Hepatocyte (in vitro differentiated cells): ENCODE results near the gene WBP1L. TPM values are rescaled to one million over a fixed set of nuclear protein-coding genes. Genes with fewer than 3 reads are reported as not detected.

Experiments used
- DNase-seq: peaks from one replicate; pipeline ENCODE4 v3.0.0-alpha.2; 2016; ENCODE audit warnings: low spot score
- H2AFZ ChIP-seq: fragments of 200-600 bp; sonication (generic); 2 replicates; pipeline ENCODE4 v1.6.0; 2016; ENCODE audit warnings: antibody characterized with exemption, mild to moderate bottlenecking
- H3K27ac ChIP-seq: fragments of 200-600 bp; sonication (generic); 2 replicates; pipeline ENCODE4 v1.5.1; 2016; ENCODE audit warnings: mild to moderate bottlenecking
- H3K27me3 ChIP-seq: fragments of 200-600 bp; sonication (generic); 2 replicates; pipeline ENCODE4 v1.6.1; 2016
- H3K36me3 ChIP-seq: fragments of 200-600 bp; sonication (generic); replicated peaks from 2 replicates; pipeline ENCODE4 v1.5.1; 2016; ENCODE audit warnings: low read depth; ENCODE audit not compliant: insufficient read depth
- H3K4me1 ChIP-seq: fragments of 200-600 bp; sonication (generic); 2 replicates; pipeline ENCODE4 v1.5.1; 2016; ENCODE audit warnings: mild to moderate bottlenecking, moderate library complexity; ENCODE audit not compliant: insufficient read depth
- H3K4me2 ChIP-seq: fragments of 200-600 bp; sonication (generic); 2 replicates; pipeline ENCODE4 v1.6.0; 2016
- H3K4me3 ChIP-seq: fragments of 200-600 bp; sonication (generic); 2 replicates; pipeline ENCODE4 v1.5.1; 2016; ENCODE audit warnings: mild to moderate bottlenecking
- H3K79me2 ChIP-seq: fragments of 200-600 bp; sonication (generic); 2 replicates; pipeline ENCODE4 v1.6.0; 2017; ENCODE audit warnings: mild to moderate bottlenecking
- H3K9me2 ChIP-seq: fragments of 200-600 bp; sonication (generic); replicated peaks from 2 replicates; pipeline ENCODE4 v1.6.0; 2017; ENCODE audit warnings: mild to moderate bottlenecking; ENCODE audit not compliant: insufficient read depth
- H3K9me3 ChIP-seq: fragments of 200-600 bp; sonication (generic); 2 replicates; pipeline ENCODE4 v1.5.1; 2016; ENCODE audit warnings: low read depth, mild to moderate bottlenecking
- H4K20me1 ChIP-seq: fragments of 200-600 bp; sonication (generic); 2 replicates; pipeline ENCODE4 v1.6.0; 2016; ENCODE audit warnings: mild to moderate bottlenecking; ENCODE audit not compliant: insufficient read depth, poor library complexity, severe bottlenecking
- EZH2 ChIP-seq: fragments of 200-600 bp; sonication (generic); IDR thresholded peaks from 2 replicates; pipeline ENCODE4 v1.6.1; 2016; ENCODE audit warnings: antibody characterized with exemption, mild to moderate bottlenecking, borderline replicate concordance
- EZH2phosphoT487 ChIP-seq: fragments of 200-600 bp; sonication (generic); IDR thresholded peaks from one replicate; pipeline ENCODE4 v1.6.1; 2018; ENCODE audit warnings: antibody characterized with exemption, mild to moderate bottlenecking, low read depth, moderate library complexity; ENCODE audit not compliant: unreplicated experiment, severe bottlenecking
- WGBS: methylation state at CpG from one replicate; pipeline ENCODE4 v1.1.6; 2016; ENCODE audit warnings: low lambda C conversion rate; ENCODE audit errors: missing lambda C conversion rate; 5-methylcytosine and 5-hydroxymethylcytosine counted together
- polyA plus RNA-seq: library from polyadenylated mRNA; unstranded; fragments of >200 nt; fragmentation: Nextera tagmentation; extraction: Ambion mirVana; gene quantifications from 2 replicates; pipeline ENCODE4 v1.2.1, GENCODE V29; 2016
- total RNA-seq: library from RNA; depleted of rRNA; stranded (reverse); fragments of >200 nt; gene quantifications from 2 replicates; pipeline ENCODE4 v1.2.3, GENCODE V29; 2014
- TF ChIP-seq, protein P1 (sequence below): fragments of 200-600 bp; sonication (generic); IDR thresholded peaks from 2 replicates; pipeline ENCODE4 v1.5.1; 2016; ENCODE audit warnings: antibody characterized with exemption, mild to moderate bottlenecking; ENCODE audit not compliant: poor library complexity

Gene WBP1L
- total and polyA plus RNA-seq, 2 experiments from 2014 or later, result 21.6 to 57.1 TPM

- Histone ChIP-seq H3K79me2 (no peaks in the 10 kb centered on the region), H3K9me2 (no peaks in the 10 kb centered on the region), H3K27me3 (no peaks in the 10 kb centered on the region), H3K9me3 (no peaks in the 10 kb centered on the region), H3K4me1 (no peaks in the 10 kb centered on the region), H4K20me1 (no peaks in the 10 kb centered on the region), H3K4me3 (no peak overlapping the region), H2AFZ (no peak overlapping the region), H3K4me2 (no peak overlapping the region), H3K36me3 (no peaks in the 10 kb centered on the region), H3K27ac (no peak overlapping the region)
- WGBS, result 88% methylated on average over 16 of the region's 16 CpGs
- no peak for TF ChIP-seq EZH2phosphoT487
- TF ChIP-seq EZH2, result no peak
- TF ChIP-seq, protein P1, sequence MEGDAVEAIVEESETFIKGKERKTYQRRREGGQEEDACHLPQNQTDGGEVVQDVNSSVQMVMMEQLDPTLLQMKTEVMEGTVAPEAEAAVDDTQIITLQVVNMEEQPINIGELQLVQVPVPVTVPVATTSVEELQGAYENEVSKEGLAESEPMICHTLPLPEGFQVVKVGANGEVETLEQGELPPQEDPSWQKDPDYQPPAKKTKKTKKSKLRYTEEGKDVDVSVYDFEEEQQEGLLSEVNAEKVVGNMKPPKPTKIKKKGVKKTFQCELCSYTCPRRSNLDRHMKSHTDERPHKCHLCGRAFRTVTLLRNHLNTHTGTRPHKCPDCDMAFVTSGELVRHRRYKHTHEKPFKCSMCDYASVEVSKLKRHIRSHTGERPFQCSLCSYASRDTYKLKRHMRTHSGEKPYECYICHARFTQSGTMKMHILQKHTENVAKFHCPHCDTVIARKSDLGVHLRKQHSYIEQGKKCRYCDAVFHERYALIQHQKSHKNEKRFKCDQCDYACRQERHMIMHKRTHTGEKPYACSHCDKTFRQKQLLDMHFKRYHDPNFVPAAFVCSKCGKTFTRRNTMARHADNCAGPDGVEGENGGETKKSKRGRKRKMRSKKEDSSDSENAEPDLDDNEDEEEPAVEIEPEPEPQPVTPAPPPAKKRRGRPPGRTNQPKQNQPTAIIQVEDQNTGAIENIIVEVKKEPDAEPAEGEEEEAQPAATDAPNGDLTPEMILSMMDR, result no peak
- DNase-seq, result no peak
Observed at GRCh38 chr10:102831322-102832071, 87.7 kb downstream of the WBP1L start.

DNA sequence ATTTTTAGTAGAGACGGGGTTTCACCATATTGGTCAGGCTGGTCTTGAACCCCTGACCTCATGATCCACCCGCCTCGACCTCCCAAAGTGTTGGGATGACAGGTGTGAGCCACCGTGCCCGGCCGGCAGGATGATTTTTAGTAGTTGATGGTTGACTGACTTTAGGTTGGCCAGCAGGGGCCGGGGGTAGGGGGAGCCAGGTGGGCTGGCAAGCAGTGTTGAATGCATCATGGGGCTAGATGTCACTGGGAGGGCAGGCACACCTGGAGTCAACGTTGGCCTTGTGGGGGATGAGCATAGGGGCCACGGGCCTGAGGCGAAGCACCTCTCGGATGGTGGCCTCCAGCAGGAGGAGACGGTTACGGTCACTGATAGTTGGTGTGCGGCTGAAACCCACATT is 88.5 kb downstream of the WBP1L start:
- Histone ChIP-seq H3K27me3 (no peaks in the 10 kb centered on the region), H4K20me1 (no peaks in the 10 kb centered on the region), H3K79me2 (no peaks in the 10 kb centered on the region), H3K9me2 (no peaks in the 10 kb centered on the region), H3K9me3 (no peaks in the 10 kb centered on the region), H3K36me3 (no peaks in the 10 kb centered on the region), H3K27ac (no peak overlapping the region), H3K4me2 (no peak overlapping the region), H2AFZ (no peak overlapping the region), H3K4me3 (no peak overlapping the region), H3K4me1 (no peaks in the 10 kb centered on the region)
- TF ChIP-seq EZH2phosphoT487 (no peak), EZH2 (no peak)
- TF ChIP-seq, protein P1, result no peak
- DNase-seq, result no peak
- 94% methylated on average over 14 of the region's 14 CpGs for WGBS

DNA sequence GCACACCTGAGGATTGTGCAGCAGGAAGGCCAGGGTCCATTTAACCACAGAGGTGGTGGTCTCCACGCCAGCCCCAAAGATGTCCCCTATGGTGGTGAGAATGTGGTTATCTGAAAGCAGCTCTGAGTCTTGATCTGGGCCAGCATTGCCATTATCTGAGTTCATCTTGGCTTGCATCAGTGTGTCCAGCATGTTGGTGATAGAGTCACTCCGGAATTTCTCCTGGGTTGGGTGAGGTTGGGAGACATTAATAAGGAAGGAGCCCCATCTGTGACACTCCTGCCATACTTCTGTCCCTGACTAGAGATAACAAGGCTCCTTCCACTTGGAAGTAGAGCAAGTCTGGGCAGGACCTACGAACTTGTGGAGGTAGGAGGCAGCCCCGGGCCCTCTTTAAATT is 89.2 kb downstream of the WBP1L start:
- Histone ChIP-seq H3K27ac (no peak overlapping the region), H3K4me2 (no peak overlapping the region), H4K20me1 (no peaks in the 10 kb centered on the region), H3K79me2 (no peaks in the 10 kb centered on the region), H3K9me2 (no peaks in the 10 kb centered on the region), H3K36me3 (no peaks in the 10 kb centered on the region), H2AFZ (no peak overlapping the region), H3K4me3 (no peak overlapping the region), H3K9me3 (no peaks in the 10 kb centered on the region), H3K27me3 (no peaks in the 10 kb centered on the region), H3K4me1 (no peaks in the 10 kb centered on the region)
- WGBS, result 92% methylated on average over 4 of the region's 4 CpGs
- TF ChIP-seq, protein P1, result no peak
- TF ChIP-seq EZH2phosphoT487, result no peak
- TF ChIP-seq EZH2, result no peak
- no peak for DNase-seq
